Fibroblast of lung (primary cell): Measurements from ENCODE around the gene POSTN. TPM values are rescaled to one million over a fixed set of nuclear protein-coding genes. Genes with fewer than 3 reads are reported as not detected.
"Not testable (repeated sequence)": the region's sequence is repeated elsewhere in the genome, so short reads cannot be mapped to it uniquely, and the experiment has no call there.

Experiments used
- DNase-seq, 2 donors: peaks; one replicate each; pipeline versions ENCODE4 v3.0.0 to v3.0.0-alpha.2; 2010; ENCODE audit warnings: low read depth in 2 of 2
- H2AFZ ChIP-seq: 2 replicates; pipeline ENCODE4 v1.5.1; 2012; ENCODE audit warnings: low read length, control low read depth, inconsistent platforms
- H3K27ac ChIP-seq: 2 replicates; pipeline ENCODE4 v1.5.1; 2011; ENCODE audit warnings: low read length, control low read depth; ENCODE audit not compliant: insufficient read depth
- H3K27me3 ChIP-seq: 2 replicates; pipeline ENCODE4 v1.5.1; 2011; ENCODE audit warnings: mild to moderate bottlenecking, low read length; ENCODE audit not compliant: control insufficient read depth, insufficient read depth
- H3K36me3 ChIP-seq: 2 replicates; pipeline ENCODE4 v1.5.1; 2011; ENCODE audit warnings: low read length; ENCODE audit not compliant: control insufficient read depth, insufficient read depth
- H3K4me1 ChIP-seq: 2 replicates; pipeline ENCODE4 v1.5.1; 2011; ENCODE audit warnings: low read length; ENCODE audit not compliant: control insufficient read depth, insufficient read depth; ENCODE audit errors: extremely low read depth
- H3K4me2 ChIP-seq: 2 replicates; pipeline ENCODE4 v1.5.1; 2011; ENCODE audit warnings: low read length, control low read depth; ENCODE audit not compliant: insufficient read depth; ENCODE audit errors: extremely low read depth
- H3K4me3 ChIP-seq, 4 experiments: fragments of 200-600 bp in 1 of 4; sonication (generic) in 1 of 4; replicated peaks in 1 of 4; 2 replicates each; pipeline ENCODE4 v1.5.1; 2011 to 2016; ENCODE audit warnings: low read length in 4 of 4, low read depth in 3 of 4, mild to moderate bottlenecking in 3 of 4, control low read depth in 2 of 4, inconsistent platforms in 1 of 4, mixed read lengths in 1 of 4; ENCODE audit not compliant: insufficient read depth in 1 of 4; ENCODE audit errors: control extremely low read depth in 1 of 4
- H3K79me2 ChIP-seq: 2 replicates; pipeline ENCODE4 v1.5.1; 2012; ENCODE audit warnings: mild to moderate bottlenecking, low read length, inconsistent platforms; ENCODE audit not compliant: control insufficient read depth, insufficient read depth
- H3K9ac ChIP-seq: 2 replicates; pipeline ENCODE4 v1.5.1; 2011; ENCODE audit warnings: mild to moderate bottlenecking, low read length, control low read depth; ENCODE audit not compliant: insufficient read depth
- H3K9me3 ChIP-seq: 2 replicates; pipeline ENCODE4 v1.5.1; 2012; ENCODE audit warnings: low read depth, low read length; ENCODE audit not compliant: control insufficient read depth, insufficient read depth
- H4K20me1 ChIP-seq: 2 replicates; pipeline ENCODE4 v1.5.1; 2011; ENCODE audit warnings: low read length; ENCODE audit not compliant: control insufficient read depth, insufficient read depth; ENCODE audit errors: extremely low read depth
- EZH2 ChIP-seq: IDR thresholded peaks from 2 replicates; pipeline ENCODE4 v1.5.1; 2012; ENCODE audit warnings: low read length, control low read depth, mild to moderate bottlenecking; ENCODE audit errors: missing control alignments
- polyA plus RNA-seq, 2 donors: library from polyadenylated mRNA; depleted of rRNA in 1 of 2; stranded (reverse) in 1 of 2; unstranded in 1 of 2; fragments of >200 nt; gene quantifications; 2 replicates each; pipeline ENCODE4 v1.2.1, GENCODE V29; 2011 to 2012; ENCODE audit warnings: missing spikeins in 1 of 2
- total RNA-seq: library from RNA; depleted of rRNA; stranded (reverse); fragments of >200 nt; gene quantifications from 2 replicates; pipeline ENCODE4 v1.2.1, GENCODE V29; 2014
- TF ChIP-seq, protein P1 (sequence below), 2 donors: IDR thresholded peaks in 1 of 2; conservative IDR thresholded peaks in 1 of 2; 1 replicate in 1 of 2; 2 replicates in 1 of 2; pipeline ENCODE4 v1.5.1; 2011 to 2012; ENCODE audit warnings: low read length in 2 of 2, control low read depth in 1 of 2, inconsistent platforms in 1 of 2, low read depth in 1 of 2, mild to moderate bottlenecking in 1 of 2

Gene POSTN
- total and polyA plus RNA-seq, 2 donors (not counting 1 experiment from before 2014, with no cell fraction given) = 221 to 1,141 TPM

GRCh38 chr13:37596805-37597204, 1.8 kb downstream of the POSTN start:
- no peaks in the 10 kb centered on the region for H3K27me3 ChIP-seq
- H3K4me1 ChIP-seq = peaks cover 3% of the 10 kb centered on the region
- peak overlapping the region; percentile 80 for H3K4me2 ChIP-seq
- H4K20me1 ChIP-seq = no peaks in the 10 kb centered on the region
- peak overlapping the region; percentile 33 to 61 (median 46) for H3K4me3 ChIP-seq
- H3K27ac ChIP-seq = peak overlapping the region; percentile 25
- TF ChIP-seq, protein P1, sequence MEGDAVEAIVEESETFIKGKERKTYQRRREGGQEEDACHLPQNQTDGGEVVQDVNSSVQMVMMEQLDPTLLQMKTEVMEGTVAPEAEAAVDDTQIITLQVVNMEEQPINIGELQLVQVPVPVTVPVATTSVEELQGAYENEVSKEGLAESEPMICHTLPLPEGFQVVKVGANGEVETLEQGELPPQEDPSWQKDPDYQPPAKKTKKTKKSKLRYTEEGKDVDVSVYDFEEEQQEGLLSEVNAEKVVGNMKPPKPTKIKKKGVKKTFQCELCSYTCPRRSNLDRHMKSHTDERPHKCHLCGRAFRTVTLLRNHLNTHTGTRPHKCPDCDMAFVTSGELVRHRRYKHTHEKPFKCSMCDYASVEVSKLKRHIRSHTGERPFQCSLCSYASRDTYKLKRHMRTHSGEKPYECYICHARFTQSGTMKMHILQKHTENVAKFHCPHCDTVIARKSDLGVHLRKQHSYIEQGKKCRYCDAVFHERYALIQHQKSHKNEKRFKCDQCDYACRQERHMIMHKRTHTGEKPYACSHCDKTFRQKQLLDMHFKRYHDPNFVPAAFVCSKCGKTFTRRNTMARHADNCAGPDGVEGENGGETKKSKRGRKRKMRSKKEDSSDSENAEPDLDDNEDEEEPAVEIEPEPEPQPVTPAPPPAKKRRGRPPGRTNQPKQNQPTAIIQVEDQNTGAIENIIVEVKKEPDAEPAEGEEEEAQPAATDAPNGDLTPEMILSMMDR (conservative IDR thresholded peaks at IDR 0.05 in 1 of 2, IDR thresholded peaks at IDR 0.05 in 1 of 2; ENCODE audit: low read depth in 1 of 2, low read length in 2 of 2) = no peak
- TF ChIP-seq EZH2 = no peak
- H3K36me3 ChIP-seq = no peaks in the 10 kb centered on the region
- peak overlapping the region; percentile 24 for H2AFZ ChIP-seq
- no peak overlapping the region for H3K9ac ChIP-seq
- H3K9me3 ChIP-seq = no peaks in the 10 kb centered on the region
- H3K79me2 ChIP-seq = peaks cover 7% of the 10 kb centered on the region
- no peak for DNase-seq

- Histone ChIP-seq H3K4me3 (peak overlapping the region in 1 of 4 experiments; percentile 61), H3K4me1 (peaks cover 3% of the 10 kb centered on the region), H3K4me2 (peak overlapping the region; percentile 11), H3K79me2 (peaks cover 7% of the 10 kb centered on the region), H3K36me3 (no peaks in the 10 kb centered on the region), H3K9me3 (no peaks in the 10 kb centered on the region), H3K9ac (no peak overlapping the region), H4K20me1 (no peaks in the 10 kb centered on the region), H3K27ac (no peak overlapping the region), H3K27me3 (no peaks in the 10 kb centered on the region), H2AFZ (no peak overlapping the region)
- peak; percentile 34 to 73 for DNase-seq
- TF ChIP-seq EZH2 = no peak
- TF ChIP-seq, protein P1 (conservative IDR thresholded peaks at IDR 0.05 in 1 of 2, IDR thresholded peaks at IDR 0.05 in 1 of 2; ENCODE audit: low read depth in 1 of 2, low read length in 2 of 2) = no peak
These were observed 3.4 kb downstream of the POSTN start for GRCh38 chr13:37595162-37595561.

DNA sequence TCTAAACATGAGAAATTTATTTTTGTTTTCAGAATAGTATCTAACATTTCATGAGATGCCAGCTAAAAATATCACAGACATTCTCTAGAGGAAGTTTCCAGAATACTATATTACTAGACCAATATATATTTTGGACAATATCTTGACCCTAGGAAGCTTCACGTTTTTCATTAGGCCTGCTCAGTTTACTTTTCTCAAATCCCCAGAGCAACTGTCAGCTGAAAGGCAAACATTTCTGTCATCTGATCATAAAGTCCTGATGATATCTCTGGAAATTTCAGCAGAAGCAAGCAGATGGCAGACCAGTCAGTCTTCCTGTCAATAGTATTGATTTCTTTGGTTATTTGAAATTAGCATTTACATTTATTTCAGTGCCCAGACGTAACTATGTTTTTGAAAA, 4.0 kb downstream of the POSTN start:
- Histone ChIP-seq H4K20me1 (no peaks in the 10 kb centered on the region), H3K9me3 (no peaks in the 10 kb centered on the region), H3K4me1 (peaks cover 2% of the 10 kb centered on the region), H3K27ac (no peak overlapping the region), H3K27me3 (no peaks in the 10 kb centered on the region), H2AFZ (no peak overlapping the region), H3K36me3 (no peaks in the 10 kb centered on the region), H3K4me2 (peak overlapping the region; percentile 3), H3K4me3 (peak overlapping the region in 1 of 4 experiments; percentile 61), H3K79me2 (peaks cover 7% of the 10 kb centered on the region), H3K9ac (no peak overlapping the region)
- TF ChIP-seq EZH2 = no peak
- TF ChIP-seq, protein P1 (conservative IDR thresholded peaks at IDR 0.05 in 1 of 2, IDR thresholded peaks at IDR 0.05 in 1 of 2; ENCODE audit: low read depth in 1 of 2, low read length in 2 of 2) = no peak
- DNase-seq = no peak

DNA sequence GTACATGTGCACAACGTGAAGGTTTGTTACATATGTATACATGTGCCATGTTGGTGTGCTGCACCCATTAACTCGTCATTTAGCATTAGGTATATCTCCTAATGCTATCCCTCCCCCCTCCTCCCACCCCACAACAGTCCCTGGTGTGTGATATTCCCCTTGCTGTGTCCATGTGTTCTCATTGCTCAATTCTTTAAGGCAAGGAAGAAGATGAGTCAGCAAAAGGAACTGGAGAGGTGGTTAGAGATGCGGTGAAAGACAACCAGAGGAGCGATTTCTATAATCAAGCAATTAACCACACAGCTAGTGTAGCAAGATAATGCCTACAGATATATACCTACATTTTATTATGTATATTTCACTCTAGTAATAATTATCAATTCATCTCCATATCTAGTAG, 9.2 kb downstream of the POSTN start:
- H3K79me2 ChIP-seq, H3K4me3 ChIP-seq, H3K9me3 ChIP-seq, H4K20me1 ChIP-seq, H3K4me2 ChIP-seq, H2AFZ ChIP-seq, H3K27ac ChIP-seq, H3K36me3 ChIP-seq, H3K9ac ChIP-seq, H3K27me3 ChIP-seq, H3K4me1 ChIP-seq: not testable (repeated sequence)
- DNase-seq = peak; percentile 26 to 38
